Activated naive CD4-positive, alpha-beta T cell treated with anti-CD3 and anti-CD28 coated beads for 36 hours (primary cell): ENCODE data around the gene GGT7. TPM values are rescaled to one million over a fixed set of nuclear protein-coding genes. Genes with fewer than 3 reads are reported as not detected.
"Not testable (repeated sequence)": the region's sequence is repeated elsewhere in the genome, so short reads cannot be mapped to it uniquely, and the experiment has no call there.

ENCODE experiments used
- CTCF ChIA-PET: fragments of 350-600 bp; sonication (Branson Sonifier 250); formaldehyde crosslinking; loops from one replicate; lab custom pipeline; 2021; ENCODE audit warnings: antibody characterized with exemption; lab: Charles Lee
- DNase-seq: peaks from one replicate; pipeline ENCODE4 v3.0.0-alpha.2; 2020
- H3K27ac Mint-ChIP-seq: one replicate; pipeline ENCODE4 v1.8.0; 2021; ENCODE audit warnings: mild to moderate bottlenecking, mixed read lengths
- H3K27me3 Mint-ChIP-seq: one replicate; pipeline ENCODE4 v1.8.0; 2021; ENCODE audit warnings: low read depth, mixed read lengths
- H3K36me3 Mint-ChIP-seq: one replicate; pipeline ENCODE4 v1.8.0; 2021; ENCODE audit warnings: low read depth, mixed read lengths
- H3K4me1 Mint-ChIP-seq: one replicate; pipeline ENCODE4 v1.8.0; 2021; ENCODE audit warnings: low read depth, mixed read lengths
- H3K4me3 Mint-ChIP-seq: one replicate; pipeline ENCODE4 v1.8.0; 2021; ENCODE audit warnings: mild to moderate bottlenecking, moderate library complexity, mixed read lengths
- H3K9me3 Mint-ChIP-seq: one replicate; pipeline ENCODE4 v1.8.0; 2021; ENCODE audit warnings: mixed read lengths
- intact Hi-C: fragments of 100-400 bp; cut with micrococcal nuclease; formaldehyde crosslinking; loops from one replicate; pipeline ENCODE4 v1.15.1; 2023
- total RNA-seq, 2 experiments: library from RNA; stranded (reverse); gene quantifications; one replicate each; pipeline ENCODE4 v1.2.3, GENCODE V29; 2021

The GGT7 gene
- total RNA-seq, 2 experiments from 2014 or later = 14.8 to 15.0 TPM

- intact Hi-C loops = loop anchor here (5.0 to 10.0 kb wide), 2 partner anchors 318 to 836 kb away; partner anchors contain the start of genes CPNE1, EDEM2 and RBM12
- no peak for DNase-seq
- peaks cover 10% of the 10 kb centered on the region for H3K4me1 Mint-ChIP-seq
- CTCF ChIA-PET = interaction anchor here (0.6 to 0.7 kb wide), 2 partner anchors 15 to 188 kb away, joined by 3 to 8 read pairs; no protein-coding TSS in a partner anchor
- no peak overlapping the region for H3K4me3 Mint-ChIP-seq
- H3K36me3 Mint-ChIP-seq = no peaks in the 10 kb centered on the region
- H3K9me3 Mint-ChIP-seq = no peaks in the 10 kb centered on the region
- no peak overlapping the region for H3K27ac Mint-ChIP-seq
- H3K27me3 Mint-ChIP-seq = peaks cover 7% of the 10 kb centered on the region
Observed at GRCh38 chr20:34829191-34829590, 43.5 kb downstream of the GGT7 start.

GRCh38 chr20:34825530-34826362 is 46.9 kb downstream of the GGT7 start, which contains the start of gene NCOA6:
Gene NCOA6, minus strand, starts transcription at chr20:34825651. Its CDS starts 43,296 bp downstream, at chr20:34782355.
- Mint-ChIP-seq H3K27me3 (no peaks in the 10 kb centered on the region), H3K9me3 (no peaks in the 10 kb centered on the region), H3K36me3 (no peaks in the 10 kb centered on the region), H3K4me1 (peaks cover 37% of the 10 kb centered on the region), H3K4me3 (peak within 1 kb of the TSS; percentile 97), H3K27ac (peak within 1 kb of the TSS; percentile 93)
- intact Hi-C loops = loop anchor here (1.0 to 10.0 kb wide), 5 partner anchors 51 to 839 kb away; partner anchors contain the start of genes ACSS2, CPNE1, EDEM2 and GSS
- DNase-seq = peak; percentile 88
- CTCF ChIA-PET = interaction anchor here (1.8 kb wide), 1 partner anchor 10 kb away, joined by 4 read pairs; no protein-coding TSS in a partner anchor

GRCh38 chr20:34824806-34825529 is 47.7 kb downstream of the GGT7 start:
- Mint-ChIP-seq H3K4me1 (peaks cover 38% of the 10 kb centered on the region), H3K4me3 (peak overlapping the region; percentile 97), H3K27me3 (no peaks in the 10 kb centered on the region), H3K9me3 (no peaks in the 10 kb centered on the region), H3K36me3 (no peaks in the 10 kb centered on the region), H3K27ac (peak overlapping the region; percentile 93)
- CTCF ChIA-PET = interaction anchor here (1.8 kb wide), 1 partner anchor 11 kb away, joined by 4 read pairs; no protein-coding TSS in a partner anchor
- peak; percentile 69 for DNase-seq
- intact Hi-C loops = loop anchor here (1.0 to 10.0 kb wide), 8 partner anchors 51 to 840 kb away; partner anchors contain the start of genes ACSS2, AHCY, CPNE1 and EDEM2

GRCh38 chr20:34824452-34824805 is 48.2 kb downstream of the GGT7 start:
- Mint-ChIP-seq H3K4me3 (peak overlapping the region; percentile 97), H3K9me3 (no peaks in the 10 kb centered on the region), H3K36me3 (no peaks in the 10 kb centered on the region), H3K27me3 (no peaks in the 10 kb centered on the region), H3K4me1 (peaks cover 43% of the 10 kb centered on the region), H3K27ac (peak overlapping the region; percentile 93)
- intact Hi-C loops = loop anchor here (1.0 to 10.0 kb wide), 5 partner anchors 116 to 840 kb away; partner anchors contain the start of genes AHCY, CPNE1, PIGU and RBM12
- peak; percentile 91 for DNase-seq
- CTCF ChIA-PET = interaction anchor here (0.9 to 1.8 kb wide), 2 partner anchors 8 to 11 kb away, joined by 4 read pairs; no protein-coding TSS in a partner anchor

- Mint-ChIP-seq H3K4me1 (peaks cover 43% of the 10 kb centered on the region), H3K27me3 (no peaks in the 10 kb centered on the region), H3K9me3 (no peaks in the 10 kb centered on the region), H3K27ac (peak overlapping the region; percentile 93), H3K4me3 (peak overlapping the region; percentile 97), H3K36me3 (no peaks in the 10 kb centered on the region)
- intact Hi-C loops = loop anchor here (1.0 to 10.0 kb wide), 5 partner anchors 115 to 841 kb away; partner anchors contain the start of genes AHCY, CPNE1, PIGU and RBM12
- DNase-seq = no peak
- CTCF ChIA-PET = interaction anchor here (0.9 to 1.8 kb wide), 2 partner anchors 9 to 12 kb away, joined by 4 read pairs; no protein-coding TSS in a partner anchor
Observed at GRCh38 chr20:34824026-34824425, 48.6 kb downstream of the GGT7 start.

GRCh38 chr20:34820805-34821578 is 51.7 kb downstream of the GGT7 start:
- Mint-ChIP-seq H3K27ac (no peak overlapping the region), H3K4me3 (no peak overlapping the region), H3K9me3 (no peaks in the 10 kb centered on the region), H3K36me3 (no peaks in the 10 kb centered on the region), H3K4me1 (peaks cover 50% of the 10 kb centered on the region), H3K27me3 (no peaks in the 10 kb centered on the region)
- intact Hi-C loops = loop anchor here (5.0 to 10.0 kb wide), 2 partner anchors 279 to 844 kb away; partner anchors contain the start of genes CPNE1 and RBM12
- CTCF ChIA-PET = interaction anchor here (1.6 kb wide), 1 partner anchor 508 kb away, joined by 6 read pairs; no protein-coding TSS in a partner anchor
- DNase-seq = no peak

GRCh38 chr20:34817801-34818200 is 54.9 kb downstream of the GGT7 start:
- Mint-ChIP-seq H3K27me3 (no peaks in the 10 kb centered on the region), H3K9me3 (no peaks in the 10 kb centered on the region), H3K36me3 (no peaks in the 10 kb centered on the region), H3K4me1 (peaks cover 39% of the 10 kb centered on the region), H3K27ac (no peak overlapping the region), H3K4me3 (no peak overlapping the region)
- intact Hi-C loops = no loop called here
- CTCF ChIA-PET = interaction anchor here (0.7 to 1.4 kb wide), 2 partner anchors 48 to 497 kb away, joined by 3 to 4 read pairs; no protein-coding TSS in a partner anchor
- no peak for DNase-seq

- intact Hi-C loops = no loop called here
- H3K4me3 Mint-ChIP-seq = no peak overlapping the region
- DNase-seq = no peak
- H3K27ac Mint-ChIP-seq = no peak overlapping the region
- CTCF ChIA-PET = interaction anchor here (0.6 to 1.4 kb wide), 4 partner anchors 41 to 568 kb away, joined by 3 to 4 read pairs (median 4); no protein-coding TSS in a partner anchor
- no peaks in the 10 kb centered on the region for H3K36me3 Mint-ChIP-seq
- H3K4me1 Mint-ChIP-seq = peaks cover 33% of the 10 kb centered on the region
- no peaks in the 10 kb centered on the region for H3K9me3 Mint-ChIP-seq
- no peaks in the 10 kb centered on the region for H3K27me3 Mint-ChIP-seq
Observed at GRCh38 chr20:34817072-34817471, 55.6 kb downstream of the GGT7 start.

- Mint-ChIP-seq H3K36me3 (no peaks in the 10 kb centered on the region), H3K4me3 (no peak overlapping the region), H3K4me1 (peaks cover 21% of the 10 kb centered on the region), H3K27ac (no peak overlapping the region), H3K9me3 (no peaks in the 10 kb centered on the region), H3K27me3 (no peaks in the 10 kb centered on the region)
- no peak for DNase-seq
- intact Hi-C loops = no loop called here
- CTCF ChIA-PET = no interaction called here
Observed at GRCh38 chr20:34815636-34816035, 57.0 kb downstream of the GGT7 start.

- no peak overlapping the region for H3K4me3 Mint-ChIP-seq
- no peaks in the 10 kb centered on the region for H3K9me3 Mint-ChIP-seq
- H3K36me3 Mint-ChIP-seq = no peaks in the 10 kb centered on the region
- no peak for DNase-seq
- intact Hi-C loops = no loop called here
- no peak overlapping the region for H3K27ac Mint-ChIP-seq
- H3K27me3 Mint-ChIP-seq = no peaks in the 10 kb centered on the region
- H3K4me1 Mint-ChIP-seq = peaks cover 5% of the 10 kb centered on the region
- CTCF ChIA-PET = interaction anchor here (0.5 to 0.6 kb wide), 2 partner anchors 10 to 441 kb away, joined by 3 to 7 read pairs; no protein-coding TSS in a partner anchor
Observed at GRCh38 chr20:34808583-34808982, 64.1 kb downstream of the GGT7 start.

GRCh38 chr20:34807944-34808465 is 64.7 kb downstream of the GGT7 start:
- H3K36me3 Mint-ChIP-seq, H3K27ac Mint-ChIP-seq, H3K9me3 Mint-ChIP-seq, H3K4me3 Mint-ChIP-seq, DNase-seq, H3K27me3 Mint-ChIP-seq, H3K4me1 Mint-ChIP-seq, intact Hi-C loops: not testable (repeated sequence)
- CTCF ChIA-PET = interaction anchor here (0.7 kb wide), 1 partner anchor 268 kb away, joined by 3 read pairs; no protein-coding TSS in a partner anchor
